Tibial artery (tissue), 4 donors: ENCODE measurements around the gene MAP4K2.
A peak's percentile ranks its signal among the peaks of the same experiment; 100 is the strongest.

Experiments
- DNase-seq, 2 donors: peaks; one replicate each; pipeline ENCODE4 v3.0.0-alpha.2; 2019
- H3K27ac ChIP-seq, 2 donors: fragments of 200-600 bp; sonication (generic) in 1 of 2; 1 replicate in 1 of 2; 2 replicates in 1 of 2; pipeline ENCODE4 v1.5.1; 2018 to 2019; ENCODE audit warnings: mild to moderate bottlenecking in 1 of 2
- H3K27me3 ChIP-seq, 2 donors: fragments of 200-600 bp; sonication (generic) in 1 of 2; one replicate each; pipeline versions ENCODE4 v1.5.1 to v1.6.0; 2016 to 2019
- H3K36me3 ChIP-seq, 3 donors: fragments of 200-600 bp; sonication (generic) in 2 of 3; one replicate each; pipeline ENCODE4 v1.5.1; 2016 to 2019; ENCODE audit warnings: mild to moderate bottlenecking in 2 of 3
- H3K4me1 ChIP-seq, 4 donors: fragments of 200-600 bp; sonication (generic) in 2 of 4; 1 replicate in 3 of 4; 2 replicates in 1 of 4; pipeline ENCODE4 v1.5.1; 2016 to 2019
- H3K4me3 ChIP-seq, 2 donors: fragments of 200-600 bp; sonication (generic) in 1 of 2; 1 replicate in 1 of 2; 2 replicates in 1 of 2; pipeline ENCODE4 v1.5.1; 2018 to 2019; ENCODE audit warnings: mild to moderate bottlenecking in 2 of 2
- H3K9me3 ChIP-seq, 3 donors: fragments of 200-600 bp; sonication (generic) in 1 of 3; one replicate each; pipeline ENCODE4 v1.5.1; 2016 to 2019
- intact Hi-C: fragments of 100-400 bp; cut with DNase I; formaldehyde crosslinking; loops from one replicate; pipeline ENCODE4 v1.15.0; 2023; ENCODE audit warnings: low total_unique reads
- TF ChIP-seq, protein P1 (sequence below), 2 experiments: fragments of 200-600 bp in 1 of 2; fragments of 450-650 bp in 1 of 2; IDR thresholded peaks; one replicate each; pipeline ENCODE4 v1.5.1; 2017 to 2019; ENCODE audit warnings: antibody characterized with exemption in 2 of 2, mild to moderate bottlenecking in 1 of 2, moderate library complexity in 1 of 2

The MAP4K2 gene

DNA sequence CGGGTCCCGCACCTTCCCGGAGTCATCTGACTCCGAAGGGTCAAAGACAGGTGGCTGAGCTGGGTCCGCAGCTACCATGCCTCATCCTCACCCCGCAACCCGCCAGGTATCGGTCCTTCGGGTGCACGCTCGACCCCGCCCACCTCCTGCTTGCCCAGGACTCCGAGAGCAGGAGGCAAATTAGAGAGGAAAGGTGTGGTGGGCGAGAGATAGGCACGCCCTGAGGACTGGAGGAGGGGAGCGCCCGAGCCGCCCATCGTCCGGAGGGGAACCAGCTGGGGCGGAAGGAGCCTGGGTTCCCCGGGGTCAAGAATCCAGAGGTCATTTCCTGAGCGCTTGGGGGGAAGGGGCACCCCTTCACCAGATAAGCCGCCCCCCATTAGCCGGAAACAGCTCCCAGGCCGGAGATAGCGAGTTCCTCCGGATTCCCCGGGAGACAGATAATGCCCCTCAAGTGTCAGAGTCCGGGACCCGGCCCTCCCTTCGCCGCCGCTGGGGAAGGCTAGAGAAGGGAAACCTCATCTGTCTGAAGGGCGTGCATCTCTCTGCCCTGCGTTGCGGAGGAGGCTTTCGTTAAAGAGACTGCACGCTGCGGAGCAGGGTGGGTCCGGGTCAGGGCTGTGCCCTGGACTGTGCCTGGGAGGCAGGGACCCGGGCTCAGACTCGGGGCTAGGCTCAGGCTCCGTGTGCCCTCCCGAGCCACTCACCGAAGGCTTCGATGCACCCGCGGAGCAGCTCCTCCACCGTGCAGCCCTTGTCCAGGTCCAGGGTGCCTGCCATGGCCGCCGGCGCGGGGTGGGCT lies 60.7 kb downstream of the MAP4K2 start:
- intact Hi-C loops = no loop called here
- no peaks in the 10 kb centered on the region for H3K9me3 ChIP-seq
- peaks cover 0 to 53% (median 36%) of the 10 kb centered on the region in 4 donors for H3K4me1 ChIP-seq
- no peak for DNase-seq
- TF ChIP-seq, protein P1, sequence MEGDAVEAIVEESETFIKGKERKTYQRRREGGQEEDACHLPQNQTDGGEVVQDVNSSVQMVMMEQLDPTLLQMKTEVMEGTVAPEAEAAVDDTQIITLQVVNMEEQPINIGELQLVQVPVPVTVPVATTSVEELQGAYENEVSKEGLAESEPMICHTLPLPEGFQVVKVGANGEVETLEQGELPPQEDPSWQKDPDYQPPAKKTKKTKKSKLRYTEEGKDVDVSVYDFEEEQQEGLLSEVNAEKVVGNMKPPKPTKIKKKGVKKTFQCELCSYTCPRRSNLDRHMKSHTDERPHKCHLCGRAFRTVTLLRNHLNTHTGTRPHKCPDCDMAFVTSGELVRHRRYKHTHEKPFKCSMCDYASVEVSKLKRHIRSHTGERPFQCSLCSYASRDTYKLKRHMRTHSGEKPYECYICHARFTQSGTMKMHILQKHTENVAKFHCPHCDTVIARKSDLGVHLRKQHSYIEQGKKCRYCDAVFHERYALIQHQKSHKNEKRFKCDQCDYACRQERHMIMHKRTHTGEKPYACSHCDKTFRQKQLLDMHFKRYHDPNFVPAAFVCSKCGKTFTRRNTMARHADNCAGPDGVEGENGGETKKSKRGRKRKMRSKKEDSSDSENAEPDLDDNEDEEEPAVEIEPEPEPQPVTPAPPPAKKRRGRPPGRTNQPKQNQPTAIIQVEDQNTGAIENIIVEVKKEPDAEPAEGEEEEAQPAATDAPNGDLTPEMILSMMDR (IDR thresholded peaks at IDR 0.05) = no peak
- H3K27ac ChIP-seq = peak overlapping the region; percentile 92 to 97
- H3K36me3 ChIP-seq = peaks cover 15 to 24% (median 19%) of the 10 kb centered on the region in 3 donors
- H3K27me3 ChIP-seq = no peaks in the 10 kb centered on the region
- H3K4me3 ChIP-seq = peak overlapping the region; percentile 79 to 87

DNA sequence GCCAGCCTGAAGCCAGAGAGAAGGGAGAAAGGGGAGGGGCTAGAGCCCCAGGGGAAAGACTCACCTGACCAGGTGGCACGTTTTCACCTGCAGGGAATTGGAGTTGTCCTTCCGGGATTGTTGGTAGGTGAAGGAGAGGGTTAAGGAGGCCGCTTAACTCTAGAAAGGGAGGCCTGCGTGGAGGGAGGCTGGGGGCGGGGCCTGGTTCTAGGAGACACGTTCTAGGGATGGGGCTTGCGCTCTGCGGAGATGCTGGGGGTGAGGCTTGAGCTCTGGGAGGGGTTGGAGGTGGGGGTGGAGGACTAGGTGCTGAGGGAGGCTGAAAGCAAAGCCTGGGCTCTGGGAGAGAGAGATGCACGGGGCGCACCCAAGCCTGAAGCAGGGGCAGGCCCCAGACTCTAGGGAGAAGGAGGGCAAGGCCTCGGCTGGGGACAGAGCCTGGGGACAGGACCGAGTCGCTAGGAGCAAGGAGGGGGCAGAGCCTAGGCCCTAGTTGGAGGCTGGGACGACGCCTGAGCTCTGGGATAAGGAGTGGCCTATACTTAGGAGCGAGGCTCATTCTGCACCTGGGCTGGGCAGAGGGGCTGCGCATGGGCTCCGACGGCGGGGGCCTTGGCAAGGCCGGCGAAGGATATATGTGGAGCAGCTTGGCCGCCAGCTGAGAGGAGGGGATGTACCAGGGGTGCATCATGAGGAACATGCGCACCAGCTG lies 61.5 kb downstream of the MAP4K2 start:
- intact Hi-C loops = no loop called here
- Histone ChIP-seq H3K4me1 (peaks cover 0 to 52% (median 35%) of the 10 kb centered on the region in 4 donors), H3K36me3 (peaks cover 22 to 31% (median 26%) of the 10 kb centered on the region in 3 donors), H3K27me3 (no peaks in the 10 kb centered on the region), H3K9me3 (no peaks in the 10 kb centered on the region), H3K27ac (peak overlapping the region; percentile 92 to 97), H3K4me3 (peak overlapping the region; percentile 79 to 87)
- TF ChIP-seq, protein P1 (IDR thresholded peaks at IDR 0.05) = no peak
- no peak for DNase-seq

DNA sequence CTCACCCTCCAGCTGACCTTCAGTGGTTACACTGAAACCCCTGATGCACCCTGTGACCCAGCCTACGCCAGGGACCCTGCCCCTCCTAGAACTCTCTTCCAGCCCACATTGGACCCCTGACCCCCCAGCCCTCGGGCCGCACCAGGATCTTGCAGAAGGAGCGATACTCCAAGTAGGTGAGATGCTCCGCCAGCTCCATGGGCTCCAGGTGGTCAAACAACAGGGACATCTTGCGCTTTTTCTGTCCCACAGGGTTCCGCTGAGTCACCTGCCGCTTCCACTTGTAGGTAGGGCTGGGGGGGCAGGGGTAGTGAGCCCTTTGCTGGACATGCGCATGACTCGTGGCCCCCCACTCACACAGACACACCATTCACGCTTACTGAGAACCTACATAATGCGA lies 63.1 kb downstream of the MAP4K2 start:
- TF ChIP-seq, protein P1 (IDR thresholded peaks at IDR 0.05) = no peak
- Histone ChIP-seq H3K4me3 (no peak overlapping the region), H3K27ac (no peak overlapping the region), H3K9me3 (no peaks in the 10 kb centered on the region), H3K36me3 (peaks cover 36 to 48% (median 41%) of the 10 kb centered on the region in 3 donors), H3K27me3 (no peaks in the 10 kb centered on the region), H3K4me1 (peaks cover 0 to 37% (median 26%) of the 10 kb centered on the region in 4 donors)
- DNase-seq = no peak
- intact Hi-C loops = no loop called here

DNA sequence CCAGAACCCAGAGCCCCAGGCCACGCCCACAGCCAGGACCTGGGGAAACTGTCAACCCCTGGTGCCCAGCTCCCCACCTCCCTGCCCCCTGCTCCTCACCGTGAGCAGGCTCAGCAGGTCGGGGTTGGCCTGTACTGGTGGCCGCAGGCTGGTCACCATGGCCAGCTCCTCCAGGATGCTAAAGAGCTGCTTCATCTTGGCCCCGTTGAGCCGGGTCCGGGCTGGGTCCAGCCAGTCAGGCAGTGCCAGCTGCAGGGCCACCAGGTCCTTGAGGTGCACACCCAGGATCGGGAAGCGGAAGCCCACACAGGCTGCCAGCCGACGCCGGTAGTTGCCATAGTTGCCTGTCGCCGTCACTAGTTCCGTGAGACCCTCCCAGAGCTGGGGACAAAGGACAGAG lies 66.4 kb downstream of the MAP4K2 start:
- intact Hi-C loops = no loop called here
- no peak overlapping the region for H3K4me3 ChIP-seq
- peaks cover 0 to 9% (median 7%) of the 10 kb centered on the region in 4 donors for H3K4me1 ChIP-seq
- H3K27me3 ChIP-seq = no peaks in the 10 kb centered on the region
- H3K27ac ChIP-seq = no peak overlapping the region
- no peaks in the 10 kb centered on the region for H3K9me3 ChIP-seq
- peaks cover 49 to 79% (median 66%) of the 10 kb centered on the region in 3 donors for H3K36me3 ChIP-seq
- TF ChIP-seq, protein P1 (IDR thresholded peaks at IDR 0.05) = no peak
- DNase-seq = no peak

DNA sequence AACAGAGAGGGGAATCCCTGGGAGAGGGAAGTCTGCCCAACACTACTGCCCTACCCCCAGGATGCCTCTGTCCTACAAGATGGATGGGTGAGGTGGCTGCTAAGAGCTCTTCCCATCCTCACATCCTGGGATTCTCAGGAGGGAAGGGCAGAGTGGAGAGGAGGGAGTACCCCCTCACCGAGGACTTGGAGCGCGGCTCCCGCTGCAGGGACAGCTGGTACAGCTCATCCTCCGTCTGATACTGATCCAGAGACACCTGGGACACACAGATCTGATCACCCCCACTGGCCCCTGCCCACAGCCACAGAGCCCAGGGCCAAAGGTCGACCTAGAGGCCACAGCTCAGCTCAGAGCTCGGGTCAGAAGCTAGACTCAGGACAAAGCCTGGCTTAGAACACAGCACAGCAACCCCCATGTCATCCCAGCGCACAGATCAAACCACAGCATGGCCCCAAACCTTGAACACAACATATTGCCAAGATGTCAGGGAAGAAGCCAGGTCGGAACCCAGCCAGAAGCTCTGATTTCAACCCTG lies 67.2 kb downstream of the MAP4K2 start:
- H3K27ac ChIP-seq = no peak overlapping the region
- H3K4me3 ChIP-seq = no peak overlapping the region
- peaks cover 0 to under 1% (median 0%) of the 10 kb centered on the region in 4 donors for H3K4me1 ChIP-seq
- no peak for DNase-seq
- H3K9me3 ChIP-seq = no peaks in the 10 kb centered on the region
- intact Hi-C loops = no loop called here
- TF ChIP-seq, protein P1 (IDR thresholded peaks at IDR 0.05) = no peak
- peaks cover 50 to 83% (median 67%) of the 10 kb centered on the region in 3 donors for H3K36me3 ChIP-seq
- no peaks in the 10 kb centered on the region for H3K27me3 ChIP-seq
